Measurements from ENCODE around the gene TWIST1.

Gene TWIST1

GRCh38 chr7:19109000-19109946 lies 8.2 kb downstream of the TWIST1 start:
- no peak for DNase-seq (ENCODE audit: low spot score in 2 of 2)
- Mint-ChIP-seq H3K4me1 (peaks cover 9% of the 10 kb centered on the region), H3K36me3 (peaks cover 1% of the 10 kb centered on the region), H3K27ac (no peak overlapping the region), H3K4me3 (no peak overlapping the region), H3K27me3 (peaks cover 35% of the 10 kb centered on the region), H3K9me3 (peaks cover 3% of the 10 kb centered on the region)
- ATAC-seq (ENCODE audit: low read depth), result no peak

GRCh38 chr7:19107356-19108146 lies 9.9 kb downstream of the TWIST1 start:
- peaks cover 36% of the 10 kb centered on the region for H3K27me3 Mint-ChIP-seq
- H3K27ac Mint-ChIP-seq, result no peak overlapping the region
- H3K4me3 Mint-ChIP-seq, result peak overlapping the region; percentile 50
- peaks cover 9% of the 10 kb centered on the region for H3K4me1 Mint-ChIP-seq
- peaks cover 3% of the 10 kb centered on the region for H3K36me3 Mint-ChIP-seq
- no peak for ATAC-seq (ENCODE audit: low read depth)
- DNase-seq (ENCODE audit: low spot score in 2 of 2), result no peak
- peaks cover 2% of the 10 kb centered on the region for H3K9me3 Mint-ChIP-seq

- Mint-ChIP-seq H3K27ac (no peak overlapping the region), H3K4me3 (no peak overlapping the region), H3K36me3 (peaks cover 3% of the 10 kb centered on the region), H3K27me3 (peaks cover 36% of the 10 kb centered on the region), H3K4me1 (peaks cover 9% of the 10 kb centered on the region), H3K9me3 (peaks cover 2% of the 10 kb centered on the region)
- no peak for ATAC-seq (ENCODE audit: low read depth)
- no peak for DNase-seq (ENCODE audit: low spot score in 2 of 2)
Measured at GRCh38 chr7:19107081-19107355, 10.4 kb downstream of the TWIST1 start.

- H3K4me1 Mint-ChIP-seq, result peaks cover 6% of the 10 kb centered on the region
- no peak for DNase-seq (ENCODE audit: low spot score in 2 of 2)
- peaks cover 2% of the 10 kb centered on the region for H3K9me3 Mint-ChIP-seq
- H3K27me3 Mint-ChIP-seq, result peaks cover 33% of the 10 kb centered on the region
- no peak for ATAC-seq (ENCODE audit: low read depth)
- no peak overlapping the region for H3K27ac Mint-ChIP-seq
- H3K36me3 Mint-ChIP-seq, result peaks cover 2% of the 10 kb centered on the region
- peak overlapping the region; percentile 21 for H3K4me3 Mint-ChIP-seq
Measured at GRCh38 chr7:19106241-19107080, 11.0 kb downstream of the TWIST1 start.

GRCh38 chr7:19105546-19105945 lies 11.9 kb downstream of the TWIST1 start:
- DNase-seq (ENCODE audit: low spot score in 2 of 2), result no peak
- Mint-ChIP-seq H3K9me3 (peaks cover 2% of the 10 kb centered on the region), H3K4me1 (peaks cover 6% of the 10 kb centered on the region), H3K27me3 (peaks cover 30% of the 10 kb centered on the region), H3K4me3 (no peak overlapping the region), H3K36me3 (peaks cover 2% of the 10 kb centered on the region), H3K27ac (no peak overlapping the region)
- no peak for ATAC-seq (ENCODE audit: low read depth)

- Mint-ChIP-seq H3K9me3 (peaks cover 2% of the 10 kb centered on the region), H3K4me3 (no peak overlapping the region), H3K4me1 (peaks cover 6% of the 10 kb centered on the region), H3K27ac (no peak overlapping the region), H3K36me3 (peaks cover 2% of the 10 kb centered on the region), H3K27me3 (peaks cover 28% of the 10 kb centered on the region)
- DNase-seq (ENCODE audit: low spot score in 2 of 2) (no peak), ATAC-seq (ENCODE audit: low read depth) (no peak)
Measured at GRCh38 chr7:19104811-19105210, 12.6 kb downstream of the TWIST1 start.

- ATAC-seq (ENCODE audit: low read depth) (no peak), DNase-seq (ENCODE audit: low spot score in 2 of 2) (no peak)
- peaks cover 6% of the 10 kb centered on the region for H3K4me1 Mint-ChIP-seq
- no peaks in the 10 kb centered on the region for H3K9me3 Mint-ChIP-seq
- no peak overlapping the region for H3K4me3 Mint-ChIP-seq
- peaks cover 2% of the 10 kb centered on the region for H3K36me3 Mint-ChIP-seq
- H3K27me3 Mint-ChIP-seq, result peaks cover 21% of the 10 kb centered on the region
- H3K27ac Mint-ChIP-seq, result no peak overlapping the region
Measured at GRCh38 chr7:19102884-19103283, 14.6 kb downstream of the TWIST1 start.

GRCh38 chr7:19101909-19102308 lies 15.5 kb downstream of the TWIST1 start:
- Mint-ChIP-seq H3K4me1 (peaks cover 2% of the 10 kb centered on the region), H3K27me3 (peaks cover 17% of the 10 kb centered on the region), H3K9me3 (no peaks in the 10 kb centered on the region), H3K4me3 (no peak overlapping the region), H3K27ac (no peak overlapping the region), H3K36me3 (peaks cover 2% of the 10 kb centered on the region)
- ATAC-seq (ENCODE audit: low read depth) (no peak), DNase-seq (ENCODE audit: low spot score in 2 of 2) (no peak)

- Mint-ChIP-seq H3K9me3 (no peaks in the 10 kb centered on the region), H3K27ac (no peak overlapping the region), H3K4me1 (peaks cover 2% of the 10 kb centered on the region), H3K36me3 (peaks cover 2% of the 10 kb centered on the region), H3K4me3 (no peak overlapping the region), H3K27me3 (peaks cover 17% of the 10 kb centered on the region)
- DNase-seq (ENCODE audit: low spot score in 2 of 2), result no peak
- ATAC-seq (ENCODE audit: low read depth), result no peak
Measured at GRCh38 chr7:19101472-19101871, 16.0 kb downstream of the TWIST1 start.

GRCh38 chr7:19099924-19100323 lies 17.5 kb downstream of the TWIST1 start:
- Mint-ChIP-seq H3K9me3 (no peaks in the 10 kb centered on the region), H3K27me3 (peaks cover 16% of the 10 kb centered on the region), H3K4me3 (no peak overlapping the region), H3K27ac (no peak overlapping the region), H3K36me3 (peaks cover 2% of the 10 kb centered on the region), H3K4me1 (peaks cover 2% of the 10 kb centered on the region)
- ATAC-seq (ENCODE audit: low read depth) (no peak), DNase-seq (ENCODE audit: low spot score in 2 of 2) (no peak)

- no peak for DNase-seq (ENCODE audit: low spot score in 2 of 2)
- peaks cover 2% of the 10 kb centered on the region for H3K36me3 Mint-ChIP-seq
- H3K9me3 Mint-ChIP-seq, result no peaks in the 10 kb centered on the region
- ATAC-seq (ENCODE audit: low read depth), result no peak
- no peak overlapping the region for H3K27ac Mint-ChIP-seq
- no peak overlapping the region for H3K4me3 Mint-ChIP-seq
- no peaks in the 10 kb centered on the region for H3K4me1 Mint-ChIP-seq
- peaks cover 14% of the 10 kb centered on the region for H3K27me3 Mint-ChIP-seq
Measured at GRCh38 chr7:19099194-19099593, 18.2 kb downstream of the TWIST1 start.

GRCh38 chr7:19098510-19098909 lies 18.9 kb downstream of the TWIST1 start:
- Mint-ChIP-seq H3K9me3 (no peaks in the 10 kb centered on the region), H3K4me3 (no peak overlapping the region), H3K27ac (no peak overlapping the region), H3K36me3 (peaks cover 2% of the 10 kb centered on the region), H3K27me3 (peaks cover 14% of the 10 kb centered on the region), H3K4me1 (no peaks in the 10 kb centered on the region)
- ATAC-seq (ENCODE audit: low read depth) (no peak), DNase-seq (ENCODE audit: low spot score in 2 of 2) (no peak)

- H3K4me1 Mint-ChIP-seq, result no peaks in the 10 kb centered on the region
- no peak overlapping the region for H3K27ac Mint-ChIP-seq
- DNase-seq (ENCODE audit: low spot score in 2 of 2), result no peak
- no peaks in the 10 kb centered on the region for H3K9me3 Mint-ChIP-seq
- H3K36me3 Mint-ChIP-seq, result no peaks in the 10 kb centered on the region
- peaks cover 10% of the 10 kb centered on the region for H3K27me3 Mint-ChIP-seq
- no peak overlapping the region for H3K4me3 Mint-ChIP-seq
- ATAC-seq (ENCODE audit: low read depth), result no peak
Measured at GRCh38 chr7:19097165-19098055, 20.0 kb downstream of the TWIST1 start.

All from memory B cell (primary cell).